ENCODE results near the gene ACIN1. TPM values are rescaled to one million over a fixed set of nuclear protein-coding genes. Genes with fewer than 3 reads are reported as not detected.

The ACIN1 gene
- total RNA-seq, 1 donor from 2014 or later = 184 TPM

DNA sequence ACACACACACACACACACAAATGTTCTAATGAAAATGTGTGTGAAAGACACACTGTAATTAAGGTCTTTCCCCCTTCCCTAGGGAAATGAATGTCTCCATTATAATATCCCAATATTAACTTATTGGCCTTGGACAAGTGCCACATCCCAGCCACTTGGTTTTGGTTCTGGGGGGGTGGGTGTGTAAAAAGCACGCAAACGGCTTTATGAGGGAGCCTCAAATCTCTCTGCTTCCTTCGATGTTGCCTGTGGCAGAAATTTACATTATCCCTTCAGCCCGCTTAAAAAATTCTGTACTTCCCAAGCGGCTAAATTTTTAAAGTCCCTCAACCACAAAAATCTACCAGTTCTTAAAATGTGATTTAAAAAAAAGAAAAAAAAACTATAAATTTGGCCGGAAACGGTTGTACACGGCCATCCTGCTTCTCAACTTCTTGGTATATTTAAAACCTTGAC lies 85.4 kb downstream of the ACIN1 start:
- Histone ChIP-seq H3K36me3 (no peaks in the 10 kb centered on the region), H4K20me1 (ENCODE audit: low read depth) (no peaks in the 10 kb centered on the region), H3K27me3 (no peaks in the 10 kb centered on the region), H3F3A (ENCODE audit: low read depth) (peaks cover 48% of the 10 kb centered on the region), H2AFZ (replicated peaks) (peak overlapping the region; percentile 84), H3K79me2 (ENCODE audit: low read depth) (peaks cover 7% of the 10 kb centered on the region), H3K27ac (no peak overlapping the region), H3K9me3 (ENCODE audit: low read depth) (no peaks in the 10 kb centered on the region), H3K9ac (no peak overlapping the region), H3K4me3 (peak overlapping the region; percentile 30), H3K4me2 (peak overlapping the region; percentile 65), H3K4me1 (peaks cover 19% of the 10 kb centered on the region)
- Mint-ChIP-seq H3K4me3 (peak overlapping the region; percentile 89), H3K36me3 (peaks cover 4% of the 10 kb centered on the region), H3K27ac (peak overlapping the region; percentile 96), H3K9me3 (peaks cover 2% of the 10 kb centered on the region), H3K27me3 (ENCODE audit: insufficient read depth, low read depth) (peaks cover 8% of the 10 kb centered on the region), H3K4me1 (peaks cover 46% of the 10 kb centered on the region)
- TF ChIP-seq EZH2 (IDR thresholded peaks at IDR 0.05) (no peak), EZH2phosphoT487 (IDR thresholded peaks at IDR 0.05) (no peak)
- TF ChIP-seq, protein P1, sequence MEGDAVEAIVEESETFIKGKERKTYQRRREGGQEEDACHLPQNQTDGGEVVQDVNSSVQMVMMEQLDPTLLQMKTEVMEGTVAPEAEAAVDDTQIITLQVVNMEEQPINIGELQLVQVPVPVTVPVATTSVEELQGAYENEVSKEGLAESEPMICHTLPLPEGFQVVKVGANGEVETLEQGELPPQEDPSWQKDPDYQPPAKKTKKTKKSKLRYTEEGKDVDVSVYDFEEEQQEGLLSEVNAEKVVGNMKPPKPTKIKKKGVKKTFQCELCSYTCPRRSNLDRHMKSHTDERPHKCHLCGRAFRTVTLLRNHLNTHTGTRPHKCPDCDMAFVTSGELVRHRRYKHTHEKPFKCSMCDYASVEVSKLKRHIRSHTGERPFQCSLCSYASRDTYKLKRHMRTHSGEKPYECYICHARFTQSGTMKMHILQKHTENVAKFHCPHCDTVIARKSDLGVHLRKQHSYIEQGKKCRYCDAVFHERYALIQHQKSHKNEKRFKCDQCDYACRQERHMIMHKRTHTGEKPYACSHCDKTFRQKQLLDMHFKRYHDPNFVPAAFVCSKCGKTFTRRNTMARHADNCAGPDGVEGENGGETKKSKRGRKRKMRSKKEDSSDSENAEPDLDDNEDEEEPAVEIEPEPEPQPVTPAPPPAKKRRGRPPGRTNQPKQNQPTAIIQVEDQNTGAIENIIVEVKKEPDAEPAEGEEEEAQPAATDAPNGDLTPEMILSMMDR (IDR thresholded peaks at IDR 0.05) = no peak
- DNase-seq (ENCODE audit: low spot score) = no peak

DNA sequence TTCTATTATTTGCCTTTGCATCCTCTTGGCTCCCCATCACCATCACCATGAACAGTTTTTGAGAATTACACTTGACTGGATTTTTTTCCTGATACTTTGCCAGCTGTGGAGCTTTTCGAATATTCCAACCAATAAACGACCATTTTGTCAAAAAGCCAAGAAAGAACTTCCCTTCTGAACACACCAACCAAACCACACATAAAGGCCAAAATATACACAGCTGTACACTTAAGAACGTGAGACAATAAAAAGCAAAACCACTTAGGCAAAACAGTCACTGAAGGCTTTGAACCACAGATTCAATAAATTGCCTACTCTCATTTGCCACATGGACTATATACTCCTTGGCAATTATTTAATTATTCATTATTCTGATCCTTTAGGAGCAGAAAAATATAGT lies 86.1 kb downstream of the ACIN1 start:
- Histone ChIP-seq H3K27ac (no peak overlapping the region), H3F3A (ENCODE audit: low read depth) (peaks cover 48% of the 10 kb centered on the region), H3K4me2 (no peak overlapping the region), H3K27me3 (no peaks in the 10 kb centered on the region), H4K20me1 (ENCODE audit: low read depth) (no peaks in the 10 kb centered on the region), H3K36me3 (no peaks in the 10 kb centered on the region), H3K9me3 (ENCODE audit: low read depth) (no peaks in the 10 kb centered on the region), H3K79me2 (ENCODE audit: low read depth) (peaks cover 7% of the 10 kb centered on the region), H3K4me3 (no peak overlapping the region), H3K9ac (no peak overlapping the region), H2AFZ (replicated peaks) (no peak overlapping the region), H3K4me1 (peaks cover 19% of the 10 kb centered on the region)
- H3K27me3 Mint-ChIP-seq (ENCODE audit: insufficient read depth, low read depth) = peaks cover 8% of the 10 kb centered on the region
- TF ChIP-seq EZH2phosphoT487 (IDR thresholded peaks at IDR 0.05) = no peak
- TF ChIP-seq EZH2 (IDR thresholded peaks at IDR 0.05) = no peak
- TF ChIP-seq, protein P1 (IDR thresholded peaks at IDR 0.05) = no peak
- H3K27ac Mint-ChIP-seq = peak overlapping the region; percentile 59
- H3K9me3 Mint-ChIP-seq = peaks cover 2% of the 10 kb centered on the region
- no peak for DNase-seq (ENCODE audit: low spot score)
- H3K36me3 Mint-ChIP-seq = peaks cover 4% of the 10 kb centered on the region
- H3K4me1 Mint-ChIP-seq = peaks cover 46% of the 10 kb centered on the region
- H3K4me3 Mint-ChIP-seq = peak overlapping the region; percentile 25

Other genes starting within 250 kb of the ACIN1 start
- gene LRP10, start 223.4 kb downstream of the ACIN1 start, total RNA-seq (ENCODE audit: low replicate concordance) = 0.92 and 4.2 TPM in 2 replicates
- gene REM2, start 211.9 kb downstream of the ACIN1 start, total RNA-seq (ENCODE audit: low replicate concordance) = 1.7 and 3.3 TPM in 2 replicates
- 139 and 170 TPM in 2 replicates for gene RBM23, start 176.0 kb downstream of the ACIN1 start, total RNA-seq (ENCODE audit: low replicate concordance)
- 54.6 and 97.6 TPM in 2 replicates for gene PRMT5, start 165.8 kb downstream of the ACIN1 start, total RNA-seq (ENCODE audit: low replicate concordance)
- 93.3 and 103 TPM in 2 replicates for gene HAUS4, start 138.0 kb downstream of the ACIN1 start, total RNA-seq (ENCODE audit: low replicate concordance)
- 99.6 and 147 TPM in 2 replicates for gene AJUBA, start 112.6 kb downstream of the ACIN1 start, total RNA-seq (ENCODE audit: low replicate concordance)
- gene C14orf93, start 85.0 kb downstream of the ACIN1 start, total RNA-seq (ENCODE audit: low replicate concordance) = 8.2 and 11.0 TPM in 2 replicates
- gene PSMB5, start 60.2 kb downstream of the ACIN1 start, total RNA-seq (ENCODE audit: low replicate concordance) = 154 and 223 TPM in 2 replicates
- gene PSMB11, start 52.9 kb downstream of the ACIN1 start, total RNA-seq (ENCODE audit: low replicate concordance) = not detected in 2 replicates
- 15.0 and 35.9 TPM in 2 replicates for gene CDH24, start 37.6 kb downstream of the ACIN1 start, total RNA-seq (ENCODE audit: low replicate concordance)
- 32.0 and 37.5 TPM in 2 replicates for gene C14orf119, start 369 bp upstream of the ACIN1 start, total RNA-seq (ENCODE audit: low replicate concordance)
- 0.06 TPM in 1 of 2 replicates, not detected in the other for gene CIROP, start 9.9 kb upstream of the ACIN1 start, total RNA-seq (ENCODE audit: low replicate concordance)
- gene CEBPE, start 24.1 kb upstream of the ACIN1 start, total RNA-seq (ENCODE audit: low replicate concordance) = not detected in 2 replicates
- 56.5 and 83.7 TPM in 2 replicates for gene SLC7A8, start 88.5 kb upstream of the ACIN1 start, total RNA-seq (ENCODE audit: low replicate concordance)
- gene RNF212B, start 142.8 kb upstream of the ACIN1 start, total RNA-seq (ENCODE audit: low replicate concordance) = 0.50 TPM in 1 of 2 replicates, not detected in the other
- gene HOMEZ, start 191.0 kb upstream of the ACIN1 start, total RNA-seq (ENCODE audit: low replicate concordance) = 21.0 and 22.7 TPM in 2 replicates
- gene PPP1R3E, start 207.7 kb upstream of the ACIN1 start, total RNA-seq (ENCODE audit: low replicate concordance) = 6.3 and 10.6 TPM in 2 replicates
- gene BCL2L2, start 211.7 kb upstream of the ACIN1 start, total RNA-seq (ENCODE audit: low replicate concordance) = 14.9 and 18.0 TPM in 2 replicates
- 264 and 298 TPM in 2 replicates for gene PABPN1, start 226.3 kb upstream of the ACIN1 start, total RNA-seq (ENCODE audit: low replicate concordance)

All from neural progenitor cell (in vitro differentiated cells).